WI38 (cell line): ENCODE measurements around the gene RNU7-1.
A peak's percentile ranks its signal among the peaks of the same experiment; 100 is the strongest.

ENCODE experiments used
- H3K4me3 ChIP-seq: 2 replicates; pipeline ENCODE4 v1.5.1; 2011; ENCODE audit warnings: low read depth, mild to moderate bottlenecking, control low read depth, low read length
- TF ChIP-seq, protein P1 (sequence below): IDR thresholded peaks from 2 replicates; pipeline ENCODE4 v1.5.1; 2012; ENCODE audit warnings: low read depth, mild to moderate bottlenecking, control low read depth, low read length

The RNU7-1 gene

DNA sequence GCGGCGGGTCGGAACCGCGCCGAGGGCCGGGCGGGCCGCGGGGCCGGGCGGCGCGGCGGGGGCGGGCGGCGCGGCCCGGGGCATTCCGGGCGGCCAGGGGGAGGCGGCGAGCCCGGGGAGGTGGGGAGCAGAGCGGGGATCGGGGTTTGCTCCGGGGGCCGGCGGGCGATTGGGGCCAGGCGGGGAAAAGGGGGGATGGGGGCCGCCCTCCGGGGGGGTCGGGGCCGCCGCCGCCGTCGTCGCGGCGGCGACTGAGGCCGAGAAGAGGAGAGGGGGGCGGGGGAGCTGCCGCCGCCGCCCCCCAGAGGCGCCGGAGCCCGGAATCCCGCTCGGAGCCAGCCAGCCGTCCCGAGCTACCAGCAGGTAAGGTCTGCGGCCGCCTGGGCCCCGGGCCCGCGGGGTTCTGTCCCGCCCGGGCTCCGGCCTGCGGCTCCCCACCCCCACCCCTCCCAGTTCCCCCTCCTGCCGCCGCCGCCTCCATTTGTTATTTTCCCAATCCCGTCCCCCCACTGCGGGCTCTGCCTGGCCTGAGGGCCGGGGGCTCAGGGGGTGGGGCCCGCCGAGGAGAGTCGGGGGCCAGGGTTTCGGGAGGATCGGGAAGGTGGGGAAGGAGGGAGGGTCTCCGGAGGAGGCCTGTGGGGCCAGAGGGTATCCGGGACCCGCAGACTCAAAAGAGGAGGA is 15.5 kb upstream of the RNU7-1 start:
- H3K4me3 ChIP-seq, result peak overlapping the region; percentile 75

GRCh38 chr12:6928703-6929407 is 14.8 kb upstream of the RNU7-1 start:
- peak overlapping the region; percentile 75 for H3K4me3 ChIP-seq
- TF ChIP-seq, protein P1, sequence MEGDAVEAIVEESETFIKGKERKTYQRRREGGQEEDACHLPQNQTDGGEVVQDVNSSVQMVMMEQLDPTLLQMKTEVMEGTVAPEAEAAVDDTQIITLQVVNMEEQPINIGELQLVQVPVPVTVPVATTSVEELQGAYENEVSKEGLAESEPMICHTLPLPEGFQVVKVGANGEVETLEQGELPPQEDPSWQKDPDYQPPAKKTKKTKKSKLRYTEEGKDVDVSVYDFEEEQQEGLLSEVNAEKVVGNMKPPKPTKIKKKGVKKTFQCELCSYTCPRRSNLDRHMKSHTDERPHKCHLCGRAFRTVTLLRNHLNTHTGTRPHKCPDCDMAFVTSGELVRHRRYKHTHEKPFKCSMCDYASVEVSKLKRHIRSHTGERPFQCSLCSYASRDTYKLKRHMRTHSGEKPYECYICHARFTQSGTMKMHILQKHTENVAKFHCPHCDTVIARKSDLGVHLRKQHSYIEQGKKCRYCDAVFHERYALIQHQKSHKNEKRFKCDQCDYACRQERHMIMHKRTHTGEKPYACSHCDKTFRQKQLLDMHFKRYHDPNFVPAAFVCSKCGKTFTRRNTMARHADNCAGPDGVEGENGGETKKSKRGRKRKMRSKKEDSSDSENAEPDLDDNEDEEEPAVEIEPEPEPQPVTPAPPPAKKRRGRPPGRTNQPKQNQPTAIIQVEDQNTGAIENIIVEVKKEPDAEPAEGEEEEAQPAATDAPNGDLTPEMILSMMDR, result no peak

More for the DNA sequence above, 15.5 kb upstream of the RNU7-1 start:
- TF ChIP-seq, protein P1, result no peak

DNA sequence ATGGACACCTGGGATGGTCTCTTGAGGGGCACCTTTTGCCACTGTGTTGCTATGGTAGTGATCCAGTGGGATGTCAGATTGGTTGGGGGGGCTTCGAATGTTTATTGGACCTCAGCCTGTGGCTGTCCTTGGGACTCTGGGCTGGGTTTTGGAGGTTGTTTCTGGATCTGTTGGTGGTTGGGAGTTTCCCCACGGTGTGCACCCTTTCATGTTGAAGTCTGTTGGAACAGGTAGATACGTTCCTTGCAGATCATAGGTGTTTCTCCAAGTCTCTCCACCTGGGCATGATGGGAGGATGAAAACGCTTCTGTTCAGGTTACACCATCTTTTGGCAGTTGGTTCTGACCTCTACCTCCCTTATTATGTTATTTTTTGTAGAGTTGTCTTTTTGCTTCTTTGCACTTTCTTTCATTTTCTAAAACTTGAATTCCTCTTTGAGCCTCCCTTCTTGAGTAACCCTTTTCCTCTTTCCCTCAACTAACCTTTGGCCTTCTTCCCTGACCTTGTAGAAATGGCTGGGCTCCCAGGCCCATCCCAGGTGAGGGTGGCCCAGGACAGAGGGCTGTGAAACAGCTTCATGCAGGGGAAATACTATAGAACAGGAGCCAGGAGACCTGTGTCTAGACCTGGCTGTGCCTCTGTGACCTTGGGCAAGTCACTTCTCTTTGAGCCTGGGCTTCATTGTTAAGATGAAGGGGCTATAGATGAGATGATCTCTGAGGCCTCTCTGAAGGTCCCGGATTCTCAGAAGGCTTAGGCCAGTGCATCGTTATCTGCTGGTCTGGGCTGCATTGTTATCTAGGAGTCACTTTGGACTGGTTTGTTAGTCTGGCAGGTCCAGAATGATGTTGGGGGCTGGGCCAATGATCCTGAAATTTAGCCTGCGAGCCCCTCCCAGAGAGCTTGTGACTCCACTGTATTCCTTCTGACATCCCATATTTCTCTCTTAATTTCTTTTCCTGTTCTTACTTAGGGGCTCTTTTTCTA is 13.9 kb upstream of the RNU7-1 start:
- peak overlapping the region; percentile 75 for H3K4me3 ChIP-seq
- TF ChIP-seq, protein P1, result no peak

GRCh38 chr12:6932766-6933165 is 10.8 kb upstream of the RNU7-1 start:
- TF ChIP-seq, protein P1, result no peak
- H3K4me3 ChIP-seq, result no peak overlapping the region

- H3K4me3 ChIP-seq, result no peak overlapping the region
- TF ChIP-seq, protein P1, result no peak
These were observed 9.5 kb upstream of the RNU7-1 start for GRCh38 chr12:6934110-6934509.

DNA sequence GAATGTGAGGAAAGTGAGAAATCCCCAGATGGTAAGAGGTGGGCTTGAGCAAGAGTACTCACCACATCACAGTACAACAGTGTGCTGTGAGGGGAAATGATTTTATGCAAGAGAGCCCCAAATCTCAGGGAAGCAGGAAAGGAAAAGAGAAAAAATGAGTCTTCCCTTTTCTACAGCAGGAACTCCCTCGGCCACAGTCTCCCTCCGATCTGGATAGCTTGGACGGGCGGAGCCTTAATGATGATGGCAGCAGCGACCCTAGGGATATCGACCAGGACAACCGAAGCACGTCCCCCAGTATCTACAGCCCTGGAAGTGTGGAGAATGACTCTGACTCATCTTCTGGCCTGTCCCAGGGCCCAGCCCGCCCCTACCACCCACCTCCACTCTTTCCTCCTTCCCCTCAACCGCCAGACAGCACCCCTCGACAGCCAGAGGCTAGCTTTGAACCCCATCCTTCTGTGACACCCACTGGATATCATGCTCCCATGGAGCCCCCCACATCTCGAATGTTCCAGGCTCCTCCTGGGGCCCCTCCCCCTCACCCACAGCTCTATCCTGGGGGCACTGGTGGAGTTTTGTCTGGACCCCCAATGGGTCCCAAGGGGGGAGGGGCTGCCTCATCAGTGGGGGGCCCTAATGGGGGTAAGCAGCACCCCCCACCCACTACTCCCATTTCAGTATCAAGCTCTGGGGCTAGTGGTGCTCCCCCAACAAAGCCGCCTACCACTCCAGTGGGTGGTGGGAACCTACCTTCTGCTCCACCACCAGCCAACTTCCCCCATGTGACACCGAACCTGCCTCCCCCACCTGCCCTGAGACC is 8.0 kb upstream of the RNU7-1 start:
- no peak overlapping the region for H3K4me3 ChIP-seq
- TF ChIP-seq, protein P1, result no peak
